GM03348 (cell line): ENCODE data around the gene WSB1.
"Not testable (repeated sequence)": the region's sequence is repeated elsewhere in the genome, so short reads cannot be mapped to it uniquely, and the experiment has no call there.

ENCODE experiments used
- DNase-seq: peaks from one replicate; pipeline ENCODE4 v3.0.0; 2012; ENCODE audit warnings: low spot score

Gene WSB1

DNA sequence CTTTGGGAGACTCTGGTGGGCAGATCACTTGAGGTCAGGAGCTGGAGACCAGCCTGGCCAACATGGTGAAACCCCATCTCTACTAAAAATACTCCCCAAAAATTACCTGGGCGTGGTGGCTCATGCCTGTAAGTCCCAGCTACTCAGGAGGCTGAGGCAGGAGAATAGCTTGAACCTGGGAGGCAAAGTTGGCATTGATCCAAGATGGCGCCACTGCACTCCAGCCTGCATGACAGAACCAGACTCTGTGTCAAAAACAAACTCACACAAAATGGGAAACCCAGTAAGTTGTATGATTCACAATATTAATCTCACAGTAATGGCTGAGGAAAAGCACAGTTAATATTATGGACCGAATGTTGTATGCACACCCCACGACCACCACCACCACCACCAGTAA is 24.3 kb downstream of the WSB1 start:
- DNase-seq, result no peak

DNA sequence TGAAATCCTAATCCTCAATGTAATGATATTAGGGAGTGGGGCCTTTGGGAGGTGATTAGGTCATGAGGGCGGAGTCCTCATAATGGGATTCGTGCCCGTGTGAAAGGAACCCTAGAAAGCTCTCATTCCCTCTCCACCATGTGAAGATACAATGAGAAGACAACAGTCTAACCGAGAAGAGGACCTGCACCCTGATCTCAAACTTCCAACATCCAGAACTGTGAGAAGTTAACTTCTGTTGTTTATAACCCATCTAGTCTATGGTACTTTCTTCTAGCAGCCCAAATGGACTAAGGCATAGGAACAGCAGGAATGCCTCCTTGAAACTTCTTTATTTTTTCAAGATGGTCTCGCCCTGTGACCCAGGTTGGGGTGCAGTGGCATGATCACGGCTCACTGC is 24.7 kb downstream of the WSB1 start:
- DNase-seq, result no peak

DNA sequence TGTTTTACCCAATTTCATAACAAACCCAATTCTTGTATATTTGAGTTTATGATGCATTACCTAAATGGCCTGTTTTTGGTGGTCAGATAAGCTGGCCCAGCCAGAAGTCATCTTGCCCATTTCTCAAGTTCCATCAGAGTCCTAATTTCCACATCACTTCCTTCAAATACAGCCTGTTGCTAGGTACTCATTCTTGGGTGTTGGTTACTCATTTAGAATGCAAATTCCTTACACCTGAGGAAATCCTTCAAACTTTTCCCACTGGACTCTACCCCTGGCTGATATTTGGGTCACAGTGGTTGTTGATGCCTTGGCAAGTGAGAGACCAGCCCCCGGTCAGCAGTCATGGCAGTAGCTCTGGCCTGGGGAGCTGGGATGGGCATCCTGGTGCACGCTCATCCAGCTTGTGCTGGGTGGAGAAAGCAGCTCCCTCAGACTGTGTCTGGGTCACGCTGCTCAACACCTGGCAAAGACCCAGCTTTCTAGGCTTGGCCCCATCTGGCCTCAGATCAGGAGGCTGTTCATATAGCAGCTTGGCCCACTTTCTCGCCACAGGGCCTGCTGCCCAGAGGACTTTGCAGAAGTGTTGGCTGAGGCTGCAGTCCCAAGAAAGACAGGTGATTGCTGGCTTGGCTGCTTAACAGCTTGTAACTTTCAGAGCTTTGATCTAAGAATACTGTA is 25.8 kb downstream of the WSB1 start:
- peak; percentile 67 for DNase-seq

DNA sequence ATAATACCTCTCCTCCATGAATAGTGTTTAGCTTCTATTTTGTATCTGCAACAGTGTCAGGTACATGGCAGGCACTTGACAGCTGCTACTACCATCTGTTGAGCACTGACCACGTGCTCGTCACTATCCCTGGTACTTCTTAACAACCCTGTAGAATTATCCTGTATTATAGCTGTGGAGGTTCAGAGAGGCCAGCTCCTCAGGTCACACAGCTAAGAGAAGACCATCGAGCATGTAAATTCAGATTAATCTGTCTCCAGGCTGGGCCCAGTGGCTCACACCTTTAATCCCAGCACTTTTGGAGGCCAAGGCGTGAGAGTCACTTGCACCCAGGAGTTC is 26.3 kb downstream of the WSB1 start:
- DNase-seq, result no peak

DNA sequence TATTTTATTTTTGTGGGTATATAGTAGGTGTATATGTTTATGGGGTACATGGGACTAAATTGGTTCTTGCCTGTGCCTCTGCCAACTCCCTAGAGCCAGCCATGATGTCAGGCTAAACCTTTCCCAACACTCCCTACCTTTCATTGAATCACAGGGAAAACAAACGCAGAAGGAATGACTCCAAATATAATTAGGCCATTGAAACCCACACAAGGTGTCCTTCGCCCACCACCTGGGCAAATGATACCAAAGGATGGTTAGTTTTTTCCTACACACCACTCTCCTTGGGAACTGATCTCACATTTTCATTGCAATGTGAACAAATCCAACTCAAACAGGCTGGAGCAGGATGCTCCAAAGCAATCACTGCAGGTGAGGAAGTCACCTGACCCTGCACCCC is 27.5 kb downstream of the WSB1 start:
- DNase-seq, result no peak

DNA sequence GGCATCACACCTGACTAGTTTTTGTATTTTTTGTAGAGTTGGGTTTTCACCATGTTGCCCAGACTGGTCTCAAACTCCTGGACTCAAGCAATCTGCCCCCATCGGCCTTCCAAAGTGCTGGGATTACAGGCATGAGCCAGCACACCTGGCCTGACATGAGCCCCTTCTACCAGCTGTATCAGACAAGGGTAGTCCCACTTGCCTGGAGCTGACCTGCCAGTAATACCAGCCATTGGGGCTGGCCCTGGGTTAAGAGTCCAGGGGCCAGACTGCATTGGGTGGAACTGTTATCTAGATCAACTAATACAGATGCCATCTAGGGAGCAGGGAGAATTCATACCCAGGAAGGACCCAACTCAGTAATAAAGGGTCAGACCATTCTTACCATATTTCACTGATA is 28.1 kb downstream of the WSB1 start:
- DNase-seq, result no peak

DNA sequence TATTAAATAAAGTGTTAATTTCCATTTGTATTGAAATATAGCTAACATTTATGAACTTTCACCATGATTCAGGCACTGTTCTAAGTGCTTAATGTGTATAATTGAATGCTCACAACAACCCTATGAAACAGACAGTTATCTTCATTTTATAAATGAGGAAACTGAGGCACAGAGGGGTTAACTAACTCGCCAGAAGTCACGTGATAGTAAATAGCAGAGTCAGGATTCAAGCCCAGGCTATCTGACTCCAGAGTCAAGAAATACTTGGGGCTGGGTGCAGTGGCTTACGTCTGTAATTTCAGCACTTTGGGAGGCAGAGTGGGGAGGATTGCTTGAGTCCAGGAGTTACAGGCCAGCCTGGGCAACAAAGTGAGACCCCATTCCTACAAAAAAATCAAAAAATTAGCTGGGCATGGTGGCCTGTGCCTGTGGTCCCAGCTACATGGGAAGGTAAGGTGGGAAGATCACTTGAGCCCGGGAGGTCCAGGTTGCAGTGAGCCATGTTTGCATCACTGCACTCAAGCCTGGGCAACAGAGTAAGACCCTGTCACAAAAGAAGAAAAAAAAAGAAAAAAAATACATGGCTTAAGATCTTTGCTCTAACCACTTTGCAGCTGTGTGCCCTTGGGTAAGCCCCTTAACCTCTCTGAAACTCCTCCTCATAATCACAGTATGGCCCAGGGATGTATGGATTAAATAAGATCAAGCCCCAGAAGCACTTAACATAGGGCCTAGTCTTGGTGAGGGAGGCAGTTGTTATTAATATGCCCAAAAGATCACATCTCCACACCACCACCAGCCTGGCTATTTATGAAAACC is 29.0 kb downstream of the WSB1 start:
- DNase-seq, result no peak

DNA sequence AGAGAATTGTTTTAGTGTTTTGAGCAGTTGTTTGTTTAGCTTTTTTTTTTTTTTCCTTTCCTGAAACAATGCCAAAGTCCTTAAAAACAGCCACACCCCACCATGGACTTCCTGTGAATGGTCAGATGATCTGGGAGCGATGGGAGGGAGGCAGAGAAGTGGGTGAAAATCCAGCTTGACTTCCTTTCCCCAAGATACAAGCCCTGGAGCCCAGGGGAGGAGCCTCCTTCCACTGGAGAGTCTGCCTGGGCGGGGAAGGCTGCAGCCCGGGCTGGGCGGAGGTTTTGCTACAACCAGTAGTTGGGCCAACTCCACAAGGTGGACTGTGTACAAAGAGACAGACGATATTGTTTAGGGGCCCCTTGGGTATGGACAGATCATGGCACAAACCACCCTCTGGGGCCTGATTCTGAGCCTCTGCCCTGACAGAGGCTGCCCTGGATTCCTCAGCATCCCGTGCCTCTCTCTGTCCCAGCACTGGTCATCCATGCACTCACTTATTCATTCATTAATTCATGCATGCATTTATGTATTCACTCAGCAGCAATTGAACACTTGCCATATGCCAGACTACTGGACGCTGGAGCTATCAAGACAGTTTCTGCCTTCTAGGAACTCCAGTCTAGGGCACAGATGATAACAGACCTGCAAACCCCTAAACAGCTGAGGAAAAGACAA is 29.8 kb downstream of the WSB1 start:
- peak; percentile 78 for DNase-seq

DNA sequence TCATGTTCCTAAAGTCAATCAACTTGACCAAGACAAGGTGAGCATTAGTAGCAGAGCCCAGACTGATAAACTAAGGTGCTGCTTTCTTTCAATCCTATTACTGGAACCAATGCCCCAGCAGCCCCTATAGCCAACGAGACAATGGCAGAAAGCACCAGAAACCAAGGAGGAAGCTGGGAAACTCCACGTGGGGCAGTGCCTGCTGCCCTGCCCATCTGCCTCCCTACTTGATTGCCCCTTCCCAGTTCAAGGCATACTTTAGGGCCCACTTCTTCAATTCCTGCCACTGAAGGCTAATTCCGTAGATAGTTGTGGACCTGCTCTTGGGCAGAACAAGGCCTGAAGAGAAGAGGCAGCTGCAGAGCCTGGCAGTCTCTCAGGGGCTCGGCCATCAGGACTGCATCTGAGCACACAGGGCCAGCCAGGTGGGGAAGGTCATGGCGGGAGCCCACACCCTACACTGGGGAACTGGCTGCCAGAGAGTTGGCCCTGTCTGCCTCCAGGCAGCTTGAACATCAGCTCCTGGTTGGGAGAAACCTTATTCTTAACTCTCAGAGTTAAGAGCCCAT is 30.9 kb downstream of the WSB1 start:
- no peak for DNase-seq

DNA sequence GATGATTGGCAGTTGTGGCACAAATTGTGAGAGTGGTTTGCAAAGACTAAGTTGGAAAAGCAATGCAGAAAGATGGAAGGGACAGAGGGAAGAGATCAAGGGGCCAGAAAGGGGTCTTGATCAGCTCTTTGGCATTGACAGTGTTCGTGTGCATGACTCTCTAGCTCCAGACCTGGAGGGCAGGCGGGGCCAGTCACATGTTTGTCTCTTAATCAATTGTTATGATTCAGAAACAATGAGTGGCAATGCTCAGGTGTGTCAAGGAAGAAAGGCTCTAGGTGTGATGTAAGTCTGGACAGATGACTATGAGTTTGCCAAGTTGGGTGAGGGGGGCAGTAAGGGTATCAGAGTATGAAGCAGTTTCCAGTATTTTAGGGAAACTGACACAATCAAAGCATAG is 32.1 kb downstream of the WSB1 start:
- DNase-seq, result no peak

DNA sequence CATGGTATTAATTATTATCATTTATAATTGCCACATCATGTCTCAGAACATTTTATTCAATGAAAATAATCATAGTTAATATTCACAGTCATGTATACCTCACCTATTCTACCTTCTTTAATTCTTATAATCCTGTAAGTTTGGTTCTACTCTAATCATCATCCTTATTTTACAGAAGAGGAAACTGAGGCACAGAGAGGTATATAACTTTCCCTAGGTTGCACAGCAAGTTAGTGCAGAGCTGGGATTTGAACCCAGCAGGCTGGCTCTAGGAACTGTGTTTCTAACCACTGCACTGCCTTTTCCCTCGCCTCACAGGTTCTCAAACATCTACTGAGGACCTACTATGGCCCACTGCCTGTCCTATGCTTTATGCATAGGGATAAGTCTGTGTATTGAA is 32.7 kb downstream of the WSB1 start:
- no peak for DNase-seq

DNA sequence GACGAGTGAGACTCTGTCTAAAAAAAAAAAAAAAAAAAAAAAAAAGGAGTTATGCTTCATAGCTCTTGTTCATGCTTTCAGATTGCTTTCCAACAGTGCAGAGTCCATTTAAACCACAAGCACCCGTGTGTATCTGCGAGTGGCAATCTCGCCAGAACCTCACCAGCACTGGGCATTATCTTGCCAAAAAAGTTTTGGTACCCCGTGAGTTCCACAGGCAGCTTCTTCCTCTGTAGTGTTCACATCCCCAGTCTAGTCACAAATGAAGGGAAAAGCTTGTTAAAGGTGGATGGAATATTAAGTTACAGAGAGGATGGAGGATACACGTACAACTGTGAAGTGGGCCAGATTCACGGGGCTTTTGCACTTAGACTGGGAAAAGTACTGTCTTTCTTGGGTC is 33.5 kb downstream of the WSB1 start:
- no peak for DNase-seq

DNA sequence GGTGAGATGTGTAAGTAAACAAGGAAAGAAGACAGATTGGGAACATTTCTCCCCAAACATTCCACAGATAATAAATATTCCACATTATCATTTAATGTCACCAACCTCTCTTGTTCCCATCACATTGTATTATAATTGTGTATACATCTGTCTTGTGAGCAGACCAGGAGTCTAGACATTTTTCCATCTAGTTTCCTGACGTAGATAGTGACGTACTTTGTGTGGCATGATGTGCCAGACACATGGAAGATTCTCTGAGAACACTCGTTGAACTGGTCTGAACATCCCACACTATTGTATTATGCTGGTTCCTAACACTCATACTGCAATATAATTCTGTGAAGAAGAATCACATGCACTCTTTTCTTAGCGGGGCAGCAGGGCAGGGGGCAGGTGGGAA is 34.0 kb downstream of the WSB1 start:
- no peak for DNase-seq

DNA sequence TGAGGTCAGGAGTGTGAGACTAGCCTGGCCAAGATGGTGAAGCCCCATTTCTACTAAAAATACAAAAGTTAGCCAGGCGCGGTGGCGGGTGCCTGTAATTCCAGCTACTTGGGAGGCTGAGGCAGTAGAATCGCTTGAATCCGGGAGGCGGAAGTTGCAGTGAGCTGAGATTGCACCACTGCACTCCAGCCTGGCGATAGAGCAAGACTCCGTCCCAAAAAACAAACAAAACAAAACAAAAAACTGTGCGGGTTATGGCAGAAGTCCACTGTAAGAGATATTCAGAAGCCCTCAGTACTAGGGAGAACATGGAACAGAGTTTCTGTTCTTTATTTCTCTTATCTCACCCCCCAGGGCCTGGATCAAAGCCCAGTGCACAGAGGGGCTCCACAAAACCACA is 34.8 kb downstream of the WSB1 start:
- DNase-seq, result not testable (repeated sequence)

DNA sequence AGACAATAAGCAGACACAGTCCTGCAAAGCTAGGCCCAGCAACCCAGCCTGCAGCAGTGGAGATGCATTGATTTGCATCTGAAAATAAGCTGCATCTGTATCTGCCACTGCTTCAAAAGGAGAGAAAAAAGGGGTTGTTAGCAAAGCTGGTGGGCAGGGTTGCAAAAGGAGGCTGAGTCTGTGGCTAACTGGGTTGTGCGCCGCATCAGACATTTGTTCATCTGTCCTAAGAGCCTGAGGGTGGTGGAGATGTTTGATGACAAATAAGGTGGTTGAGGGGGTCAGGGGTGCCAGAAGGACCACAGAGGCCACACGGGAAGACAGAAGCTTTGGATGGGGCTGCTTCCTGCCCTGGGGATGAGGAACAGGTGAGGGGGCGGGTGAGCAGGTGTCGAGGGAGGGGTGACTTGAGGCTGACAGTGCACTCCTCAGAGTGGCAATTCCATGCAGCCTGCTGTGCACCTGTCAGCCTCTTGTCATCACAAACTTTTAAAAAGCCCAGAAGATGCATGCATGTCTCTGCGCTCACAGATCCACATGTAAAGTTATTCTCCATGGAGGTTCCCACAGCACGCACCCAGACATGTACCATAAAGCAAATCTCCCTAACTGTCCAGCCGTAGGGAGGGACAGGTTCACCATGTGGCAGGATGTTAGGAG is 35.4 kb downstream of the WSB1 start:
- DNase-seq, result no peak

DNA sequence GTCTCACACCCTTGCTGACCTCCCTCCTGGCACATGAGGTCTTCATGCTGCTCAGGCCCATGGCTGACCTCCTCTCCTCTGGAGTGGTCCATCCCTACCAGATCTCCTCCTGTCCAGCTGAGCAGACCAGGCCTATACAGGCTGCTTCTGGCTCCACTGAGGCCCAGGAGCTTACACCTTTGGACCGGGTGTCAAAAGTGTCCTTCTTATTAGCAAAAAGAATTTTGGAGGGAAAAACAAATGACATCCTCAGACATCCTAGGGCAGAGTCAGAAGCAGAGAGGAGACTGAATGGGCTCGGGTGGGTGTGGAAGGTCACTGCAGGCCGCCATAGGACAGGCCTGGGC is 38.1 kb downstream of the WSB1 start:
- no peak for DNase-seq

DNA sequence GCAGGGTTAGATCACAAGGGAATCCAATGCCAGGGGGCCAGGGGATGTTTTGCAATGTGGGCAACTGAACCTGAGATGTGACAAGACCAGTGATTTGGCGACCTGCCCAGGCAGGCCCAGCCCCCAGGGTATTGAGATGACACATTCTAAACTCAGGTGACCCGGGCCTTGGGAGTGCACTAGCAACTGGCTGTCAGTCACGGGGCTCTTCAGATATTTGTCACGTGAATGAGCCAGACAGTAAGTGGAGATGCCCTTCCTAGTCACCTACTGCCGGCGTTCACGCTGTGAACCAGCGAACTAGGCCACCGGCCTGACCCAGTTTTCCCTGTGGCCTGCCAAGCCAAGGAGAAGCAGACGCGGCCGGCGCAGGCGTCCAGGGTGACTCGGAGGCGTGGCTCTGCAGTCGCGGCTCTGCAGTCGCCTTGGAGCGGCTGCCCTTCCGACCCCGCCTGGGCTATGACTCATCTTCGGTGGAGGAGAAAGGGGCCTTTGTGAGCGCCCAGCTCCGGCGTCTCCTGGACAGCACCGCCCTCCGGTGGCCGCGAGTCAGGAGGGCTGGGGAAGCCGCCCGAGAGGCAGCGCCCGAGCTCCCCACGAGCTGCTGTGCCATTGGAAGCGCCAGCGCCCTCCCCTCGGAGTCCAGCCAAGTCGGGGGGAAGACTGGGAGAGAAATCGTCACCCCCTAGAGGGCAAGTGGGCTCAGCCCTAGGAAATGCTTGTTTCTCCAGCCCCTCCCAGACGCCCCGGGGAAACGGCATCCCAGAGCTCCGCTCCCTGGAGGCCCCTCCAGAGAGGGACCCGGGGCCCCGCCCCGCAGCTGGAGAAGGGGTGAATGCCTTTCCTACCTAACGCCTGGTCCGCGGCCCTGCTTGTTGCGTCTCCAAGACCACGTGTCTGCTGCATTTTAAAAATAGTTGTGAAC is 38.8 kb downstream of the WSB1 start:
- peak; percentile 96 for DNase-seq

DNA sequence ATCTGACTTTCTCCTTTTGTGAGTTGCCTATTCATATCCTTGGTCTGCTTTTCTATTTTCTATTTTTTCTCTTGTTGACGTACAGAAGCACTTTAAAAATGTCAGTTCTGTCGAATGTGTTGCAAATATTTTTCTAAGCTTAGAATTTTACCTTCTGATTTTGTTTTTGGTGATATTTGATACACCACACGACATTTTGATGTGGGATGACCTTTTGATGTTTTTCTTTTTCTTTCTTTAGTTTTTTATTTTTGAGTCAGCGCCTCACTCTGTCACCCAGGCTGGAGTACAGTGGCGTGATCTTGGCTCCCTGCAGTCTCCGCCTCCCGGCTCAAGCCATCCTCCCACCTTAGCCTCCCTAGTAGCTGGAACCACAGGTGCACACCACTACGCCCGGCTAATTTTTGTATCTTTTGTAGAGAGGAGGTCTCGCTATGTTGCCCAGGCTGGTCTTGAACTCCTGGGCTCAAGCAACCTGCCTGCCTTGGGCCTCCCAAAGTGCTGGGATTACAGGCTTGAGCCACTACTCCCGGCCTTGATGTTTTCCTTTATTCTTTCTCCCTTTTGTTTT is 39.6 kb downstream of the WSB1 start:
- no peak for DNase-seq

DNA sequence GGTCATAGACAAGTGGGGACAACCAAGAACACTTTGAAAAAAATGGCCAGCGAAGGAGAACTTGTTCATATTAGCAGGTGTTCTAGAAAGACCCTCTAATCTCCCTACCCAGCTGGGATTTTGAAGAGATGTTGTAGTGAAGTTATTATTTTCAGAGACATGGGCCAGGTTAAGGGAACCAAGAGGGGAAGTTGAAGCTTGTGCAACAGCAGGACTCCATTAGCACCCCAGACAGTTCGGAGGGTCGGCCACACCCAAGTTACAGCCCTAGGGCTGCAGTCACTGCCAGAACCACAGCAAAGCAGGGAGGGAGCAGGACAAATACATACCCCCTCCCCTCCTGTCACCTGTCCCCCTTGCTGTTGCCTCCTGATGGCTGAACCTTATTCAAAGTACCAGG is 42.3 kb downstream of the WSB1 start:
- no peak for DNase-seq

DNA sequence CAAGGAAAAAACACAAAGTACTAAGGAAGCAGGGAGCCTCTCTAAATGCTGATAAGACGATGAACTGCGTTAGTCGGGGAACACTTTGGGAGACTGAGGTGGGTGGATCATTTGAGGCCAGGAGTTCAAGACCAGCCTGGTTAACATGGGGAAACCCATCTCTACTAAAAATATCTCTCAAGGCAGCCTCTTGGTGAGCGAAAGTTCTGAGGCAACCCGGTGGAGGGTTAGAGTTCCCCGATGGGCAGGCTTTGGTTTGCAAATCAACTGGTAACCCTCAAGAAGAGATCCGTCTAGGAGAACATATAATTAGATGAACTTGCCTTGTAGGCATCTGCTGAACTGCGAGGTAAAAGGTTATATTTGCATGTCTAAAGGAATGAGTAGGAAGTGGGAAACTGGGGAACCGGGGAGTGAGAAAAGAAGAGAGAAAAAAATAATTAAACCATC is 44.6 kb downstream of the WSB1 start:
- no peak for DNase-seq

DNA sequence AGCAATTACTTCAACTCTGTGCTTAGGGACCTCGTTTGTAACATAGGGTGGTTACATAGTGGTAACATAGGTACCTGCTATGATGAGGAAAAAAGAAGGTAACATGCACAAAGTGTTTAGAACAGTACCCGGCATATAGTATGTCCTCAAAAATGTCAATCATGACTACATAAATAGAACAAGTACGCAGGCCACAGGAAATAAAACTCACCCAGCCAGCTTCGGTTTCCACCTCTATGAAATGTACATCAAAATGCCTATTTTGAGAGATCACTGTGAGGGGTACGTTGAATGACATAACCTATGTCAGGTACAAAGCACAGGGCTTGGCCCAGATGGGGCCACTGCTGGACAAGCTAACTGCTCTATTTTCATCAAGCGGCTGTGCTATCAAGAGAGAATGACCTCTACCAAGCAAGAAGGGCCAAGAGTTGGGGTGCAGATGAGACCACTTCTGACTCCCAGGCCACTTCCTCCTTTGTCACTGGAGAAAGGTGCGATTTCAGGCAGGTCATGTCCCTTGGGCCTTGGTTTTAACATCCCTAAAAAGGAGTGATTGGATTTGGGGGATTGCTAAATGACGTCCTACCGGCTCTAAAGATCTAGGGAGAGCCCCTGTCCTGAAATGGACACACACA is 45.4 kb downstream of the WSB1 start:
- DNase-seq, result no peak
